HG03175 (cell line): ENCODE measurements around the gene CAPN6.

Experiments used
- ATAC-seq: cut with Tn5 transposase; IDR thresholded peaks from one replicate; pipeline ENCODE4 v1.9.1; 2021; ENCODE audit warnings: mild to moderate bottlenecking, moderate library complexity; ENCODE audit not compliant: unreplicated experiment

Gene CAPN6

GRCh38 chrX:111207851-111208250 lies 62.4 kb downstream of the CAPN6 start:
- no peak for ATAC-seq

GRCh38 chrX:111200327-111200726 lies 70.0 kb downstream of the CAPN6 start:
- ATAC-seq: no peak

GRCh38 chrX:111199505-111199904 lies 70.8 kb downstream of the CAPN6 start:
- no peak for ATAC-seq
